Endothelial cell of umbilical vein (primary cell): ENCODE measurements around the gene TOMM40L. TPM values are rescaled to one million over a fixed set of nuclear protein-coding genes. Genes with fewer than 3 reads are reported as not detected.

Source experiments
- BruUV-seq: library from RNA; stranded (reverse); fragments of 400-500 nt; replicated peaks from 2 replicates; lab custom pipeline; 2021; lab: Mats Ljungman, UMichigan
- CTCF ChIA-PET: fragments of 300-600, 350-600 bp; sonication (Branson Sonifier 250); formaldehyde crosslinking; loops from one replicate; lab custom pipeline; 2021; ENCODE audit warnings: antibody characterized with exemption, inconsistent platforms; lab: Charles Lee
- POLR2A ChIA-PET: fragments of 300-600, 350-600 bp; sonication (Branson Sonifier 250); formaldehyde crosslinking; loops from one replicate; lab custom pipeline; 2021; ENCODE audit warnings: antibody characterized with exemption, inconsistent platforms; lab: Charles Lee
- DNase-seq: peaks from one replicate; pipeline ENCODE4 v3.0.0-alpha.2; 2011; ENCODE audit warnings: low read depth, low spot score
- FAIRE-seq: peaks from 2 replicates; lab custom pipeline; 2011; peaks lifted over from hg19 to GRCh38; lab: Jason Lieb, UNC
- H2AFZ ChIP-seq: 2 replicates; pipeline ENCODE4 v1.6.0; 2012; ENCODE audit warnings: low read depth, low read length, control low read depth, inconsistent platforms
- H3K27ac ChIP-seq: 2 replicates; pipeline ENCODE4 v1.5.1; 2011; ENCODE audit warnings: low read depth, mild to moderate bottlenecking, control low read depth, low read length, moderate library complexity; ENCODE audit not compliant: insufficient read depth
- H3K27me3 ChIP-seq, 2 experiments: 2 replicates each; pipeline versions ENCODE4 v1.6.0 to v1.6.1; 2011; ENCODE audit warnings: low read length in 2 of 2, mixed read lengths in 1 of 2; ENCODE audit not compliant: control insufficient read depth in 2 of 2, insufficient read depth in 2 of 2
- H3K36me3 ChIP-seq, 2 experiments: 2 replicates in 1 of 2; 3 replicates in 1 of 2; pipeline ENCODE4 v1.5.1; 2011; ENCODE audit warnings: low read length in 2 of 2, mild to moderate bottlenecking in 1 of 2, moderate library complexity in 1 of 2; ENCODE audit not compliant: control insufficient read depth in 2 of 2, insufficient read depth in 2 of 2; ENCODE audit errors: extremely low read depth in 1 of 2
- H3K4me1 ChIP-seq: 3 replicates; pipeline ENCODE4 v1.5.1; 2011; ENCODE audit warnings: mild to moderate bottlenecking, low read length; ENCODE audit not compliant: control insufficient read depth, insufficient read depth; ENCODE audit errors: extremely low read depth
- H3K4me2 ChIP-seq: 2 replicates; pipeline ENCODE4 v1.6.1; 2011; ENCODE audit warnings: low read length, control low read depth, mixed read lengths; ENCODE audit not compliant: insufficient read depth
- H3K4me3 ChIP-seq, 3 experiments: fragments of 200-600 bp in 1 of 3; sonication (generic), shearing (Covaris generic) in 1 of 3; replicated peaks in 1 of 3; 2 replicates each; pipeline ENCODE4 v1.5.1; 2011 to 2016; ENCODE audit warnings: control low read depth in 3 of 3, low read length in 3 of 3, mild to moderate bottlenecking in 2 of 3, inconsistent platforms in 1 of 3, low read depth in 1 of 3, moderate library complexity in 1 of 3; ENCODE audit not compliant: insufficient read depth in 1 of 3
- H3K79me2 ChIP-seq: 2 replicates; pipeline ENCODE4 v1.6.0; 2012; ENCODE audit warnings: low read length, inconsistent platforms; ENCODE audit not compliant: control insufficient read depth, insufficient read depth
- H3K9ac ChIP-seq: replicated peaks from 2 replicates; pipeline ENCODE3; 2011; ENCODE audit warnings: low read length, control low read depth; ENCODE audit not compliant: insufficient read depth; ENCODE audit errors: extremely low read depth
- H3K9me1 ChIP-seq: replicated peaks from 3 replicates; pipeline ENCODE4 v1.6.0; 2011; ENCODE audit warnings: mild to moderate bottlenecking, low read length; ENCODE audit not compliant: control insufficient read depth, insufficient read depth; ENCODE audit errors: extremely low read depth
- H3K9me3 ChIP-seq: replicated peaks from 2 replicates; pipeline ENCODE4 v1.5.1; 2012; ENCODE audit warnings: low read length, inconsistent platforms; ENCODE audit not compliant: control insufficient read depth, insufficient read depth
- H4K20me1 ChIP-seq: replicated peaks from 2 replicates; pipeline ENCODE3; 2011; ENCODE audit warnings: mild to moderate bottlenecking, low read length; ENCODE audit not compliant: control insufficient read depth, insufficient read depth; ENCODE audit errors: extremely low read depth
- EZH2 ChIP-seq: IDR thresholded peaks from 2 replicates; pipeline ENCODE4 v1.6.1; 2012; ENCODE audit warnings: borderline replicate concordance, low read depth, mild to moderate bottlenecking, moderate library complexity, low read length, inconsistent platforms; ENCODE audit not compliant: severe bottlenecking
- FOS ChIP-seq: IDR thresholded peaks from 2 replicates; pipeline ENCODE4 v1.6.1; 2011; ENCODE audit warnings: mild to moderate bottlenecking, low read length, moderate library complexity, borderline replicate concordance; ENCODE audit not compliant: insufficient read depth
- GATA2 ChIP-seq: IDR thresholded peaks from 2 replicates; pipeline ENCODE4 v1.7.0; 2011; ENCODE audit warnings: low read depth, mild to moderate bottlenecking, moderate library complexity, mixed read lengths, low read length; ENCODE audit not compliant: insufficient read length, insufficient read depth
- JUN ChIP-seq: IDR thresholded peaks from 2 replicates; pipeline ENCODE4 v1.6.1; 2011; ENCODE audit warnings: borderline replicate concordance, low read depth; ENCODE audit not compliant: insufficient read length, insufficient read depth
- MYC ChIP-seq: IDR thresholded peaks from one replicate; pipeline ENCODE4 v1.6.1; 2011; ENCODE audit warnings: mild to moderate bottlenecking, low read depth, low read length
- POLR2A ChIP-seq: IDR thresholded peaks from 2 replicates; pipeline ENCODE4 v1.6.1; 2012; ENCODE audit warnings: low read depth, mild to moderate bottlenecking, control low read depth, low read length
- POLR2AphosphoS5 ChIP-seq: IDR thresholded peaks from 2 replicates; pipeline ENCODE4 v1.6.1; 2012; ENCODE audit warnings: low read depth, mild to moderate bottlenecking, control low read depth, low read length, moderate library complexity; ENCODE audit not compliant: insufficient read depth
- dilution Hi-C: fragments of 300-500 bp; cut with MboI; formaldehyde crosslinking; loops from one replicate; pipeline ENCODE4 v1.15.0; 2019; ENCODE audit warnings: low sequenced_read_pairs; ENCODE audit not compliant: extremely low pct_ligation_motif_present
- intact Hi-C: fragments of 100-400 bp; cut with micrococcal nuclease; formaldehyde crosslinking; loops from one replicate; pipeline ENCODE4 v1.10.0; 2022
- polyA plus RNA-seq, 4 experiments: library from polyadenylated mRNA; depleted of rRNA in 3 of 4; stranded (reverse) in 3 of 4; unstranded in 1 of 4; fragments of >200 nt; gene quantifications; 2 replicates each; pipeline versions ENCODE4 v1.2.1 to v1.2.3, GENCODE V29; 2011 to 2012; ENCODE audit warnings: missing spikeins in 1 of 4
- total RNA-seq: library from RNA; stranded (reverse); gene quantifications from 2 replicates; pipeline ENCODE4 v1.2.3, GENCODE V29; 2021
- TF ChIP-seq, protein P1 (sequence below): IDR thresholded peaks from 2 replicates; pipeline ENCODE4 v1.6.1; 2011; ENCODE audit not compliant: insufficient read depth, insufficient read length
- TF ChIP-seq, protein P2 (sequence below), 2 donors: IDR thresholded peaks; 1 replicate in 1 of 2; 2 replicates in 1 of 2; pipeline ENCODE4 v1.5.1; 2011; ENCODE audit warnings: low read length in 2 of 2, mild to moderate bottlenecking in 2 of 2, moderate library complexity in 2 of 2, control low read depth in 1 of 2, inconsistent platforms in 1 of 2, low read depth in 1 of 2; ENCODE audit not compliant: insufficient read depth in 1 of 2; ENCODE audit errors: extremely low read depth in 1 of 2

Gene TOMM40L
- total and polyA plus RNA-seq, 2 donors (not counting 3 experiments of a cell fraction or from before 2014, with no cell fraction given) = 18.6 to 18.7 TPM

DNA sequence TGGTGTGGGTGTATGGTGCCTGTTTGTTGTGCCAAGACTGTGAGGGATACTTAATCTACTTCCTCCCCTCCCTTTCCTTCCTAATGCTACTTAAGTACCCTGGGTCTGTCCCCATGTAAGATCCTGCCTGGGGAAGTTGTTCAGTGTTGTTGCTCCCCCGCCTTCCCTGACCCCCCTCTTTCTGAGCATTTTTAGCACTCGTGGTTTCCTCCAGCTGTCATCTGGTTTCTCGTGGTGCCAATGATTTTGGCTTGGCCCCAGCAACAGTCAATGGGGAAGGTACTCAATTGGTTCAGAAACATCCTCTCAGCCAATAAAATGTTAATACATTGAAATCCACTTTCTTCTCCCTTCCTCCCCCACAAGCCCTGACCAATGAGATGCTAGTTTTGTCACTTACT is 40.6 kb upstream of the TOMM40L start:
- no peaks in the 10 kb centered on the region for H3K79me2 ChIP-seq
- POLR2A ChIA-PET = interaction anchor here (0.7 kb wide), 1 partner anchor 139 kb away, joined by 3 read pairs; no protein-coding TSS in a partner anchor
- DNase-seq (peak; percentile 99), FAIRE-seq (peak; percentile 93)
- peak; percentile 37 for TF ChIP-seq POLR2A
- TF ChIP-seq, protein P1, sequence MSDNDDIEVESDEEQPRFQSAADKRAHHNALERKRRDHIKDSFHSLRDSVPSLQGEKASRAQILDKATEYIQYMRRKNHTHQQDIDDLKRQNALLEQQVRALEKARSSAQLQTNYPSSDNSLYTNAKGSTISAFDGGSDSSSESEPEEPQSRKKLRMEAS = peak; percentile 81
- peak; percentile 44 for TF ChIP-seq GATA2
- peak; percentile 18 for TF ChIP-seq JUN
- peak; percentile 79 for TF ChIP-seq POLR2AphosphoS5
- TF ChIP-seq MYC = no peak
- TF ChIP-seq FOS = no peak
- TF ChIP-seq EZH2 = no peak
- TF ChIP-seq, protein P2, sequence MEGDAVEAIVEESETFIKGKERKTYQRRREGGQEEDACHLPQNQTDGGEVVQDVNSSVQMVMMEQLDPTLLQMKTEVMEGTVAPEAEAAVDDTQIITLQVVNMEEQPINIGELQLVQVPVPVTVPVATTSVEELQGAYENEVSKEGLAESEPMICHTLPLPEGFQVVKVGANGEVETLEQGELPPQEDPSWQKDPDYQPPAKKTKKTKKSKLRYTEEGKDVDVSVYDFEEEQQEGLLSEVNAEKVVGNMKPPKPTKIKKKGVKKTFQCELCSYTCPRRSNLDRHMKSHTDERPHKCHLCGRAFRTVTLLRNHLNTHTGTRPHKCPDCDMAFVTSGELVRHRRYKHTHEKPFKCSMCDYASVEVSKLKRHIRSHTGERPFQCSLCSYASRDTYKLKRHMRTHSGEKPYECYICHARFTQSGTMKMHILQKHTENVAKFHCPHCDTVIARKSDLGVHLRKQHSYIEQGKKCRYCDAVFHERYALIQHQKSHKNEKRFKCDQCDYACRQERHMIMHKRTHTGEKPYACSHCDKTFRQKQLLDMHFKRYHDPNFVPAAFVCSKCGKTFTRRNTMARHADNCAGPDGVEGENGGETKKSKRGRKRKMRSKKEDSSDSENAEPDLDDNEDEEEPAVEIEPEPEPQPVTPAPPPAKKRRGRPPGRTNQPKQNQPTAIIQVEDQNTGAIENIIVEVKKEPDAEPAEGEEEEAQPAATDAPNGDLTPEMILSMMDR (IDR thresholded peaks at IDR 0.05; ENCODE audit: extremely low read depth in 1 of 2, insufficient read depth in 1 of 2, low read depth in 1 of 2, low read length in 2 of 2) = no peak
- no peaks in the 10 kb centered on the region for H3K36me3 ChIP-seq
- H3K9ac ChIP-seq = no peak overlapping the region
- no peaks in the 10 kb centered on the region for H4K20me1 ChIP-seq
- dilution Hi-C loops (no loop called here), intact Hi-C loops (loop anchor here (1.0 to 2.0 kb wide), 2 partner anchors 15 to 40 kb away; no protein-coding TSS in a partner anchor)
- H3K27ac ChIP-seq = peak overlapping the region; percentile 48
- H3K9me3 ChIP-seq = no peaks in the 10 kb centered on the region
- no peaks in the 10 kb centered on the region for H3K27me3 ChIP-seq
- CTCF ChIA-PET = interaction anchor here (0.6 to 1.5 kb wide), 2 partner anchors 15 to 32 kb away, joined by 4 read pairs; no protein-coding TSS in a partner anchor
- H2AFZ ChIP-seq = peak overlapping the region; percentile 45
- no peak overlapping the region for H3K4me3 ChIP-seq
- H3K9me1 ChIP-seq = no peaks in the 10 kb centered on the region
- peaks cover 28% of the 10 kb centered on the region for H3K4me1 ChIP-seq
- H3K4me2 ChIP-seq = peak overlapping the region; percentile 56
- BruUV-seq = no TSS peak
